SK-N-SH (cell line): ENCODE measurements around the gene UBE2I.

ENCODE experiments used
- EP300 ChIP-seq, 2 experiments: IDR thresholded peaks; 2 replicates each; pipeline versions ENCODE4 v1.4.0 to v1.6.1; 2012; ENCODE audit warnings: borderline replicate concordance in 1 of 2, low read depth in 1 of 2, low read length in 1 of 2
- EZH2phosphoT487 ChIP-seq: fragments of 200-600 bp; sonication (generic); IDR thresholded peaks from 2 replicates; pipeline ENCODE4 v1.6.1; 2017; ENCODE audit warnings: low read depth, mixed run types, mild to moderate bottlenecking, antibody characterized with exemption, moderate library complexity, borderline replicate concordance
- TF ChIP-seq, protein P1 (sequence below): fragments of 200-600 bp; sonication (generic); IDR thresholded peaks from 2 replicates; pipeline ENCODE4 v1.6.1; 2017; ENCODE audit warnings: antibody characterized with exemption, mild to moderate bottlenecking, moderate library complexity

DNA sequence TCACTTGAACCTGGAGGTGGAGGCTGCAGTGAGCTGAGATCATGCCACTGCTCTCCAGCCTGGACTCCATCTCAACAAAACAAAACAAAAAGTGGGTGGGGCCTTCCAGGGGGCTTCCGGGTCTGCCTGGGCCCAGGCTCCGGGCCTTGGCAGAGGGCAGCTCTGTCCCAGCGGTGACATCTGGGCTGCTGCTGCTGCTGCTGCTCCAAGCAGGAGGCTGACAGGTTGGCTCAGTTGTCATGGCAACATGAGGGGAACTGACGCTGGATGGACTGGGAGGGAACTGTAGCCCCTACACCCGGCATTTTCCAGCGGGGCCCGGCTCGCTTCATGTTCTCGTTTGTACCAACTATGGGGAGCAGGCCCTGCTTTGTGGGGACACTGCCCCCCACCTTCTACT, 28.1 kb downstream of the UBE2I start:
- TF ChIP-seq, protein P1, sequence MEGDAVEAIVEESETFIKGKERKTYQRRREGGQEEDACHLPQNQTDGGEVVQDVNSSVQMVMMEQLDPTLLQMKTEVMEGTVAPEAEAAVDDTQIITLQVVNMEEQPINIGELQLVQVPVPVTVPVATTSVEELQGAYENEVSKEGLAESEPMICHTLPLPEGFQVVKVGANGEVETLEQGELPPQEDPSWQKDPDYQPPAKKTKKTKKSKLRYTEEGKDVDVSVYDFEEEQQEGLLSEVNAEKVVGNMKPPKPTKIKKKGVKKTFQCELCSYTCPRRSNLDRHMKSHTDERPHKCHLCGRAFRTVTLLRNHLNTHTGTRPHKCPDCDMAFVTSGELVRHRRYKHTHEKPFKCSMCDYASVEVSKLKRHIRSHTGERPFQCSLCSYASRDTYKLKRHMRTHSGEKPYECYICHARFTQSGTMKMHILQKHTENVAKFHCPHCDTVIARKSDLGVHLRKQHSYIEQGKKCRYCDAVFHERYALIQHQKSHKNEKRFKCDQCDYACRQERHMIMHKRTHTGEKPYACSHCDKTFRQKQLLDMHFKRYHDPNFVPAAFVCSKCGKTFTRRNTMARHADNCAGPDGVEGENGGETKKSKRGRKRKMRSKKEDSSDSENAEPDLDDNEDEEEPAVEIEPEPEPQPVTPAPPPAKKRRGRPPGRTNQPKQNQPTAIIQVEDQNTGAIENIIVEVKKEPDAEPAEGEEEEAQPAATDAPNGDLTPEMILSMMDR, result no peak
- TF ChIP-seq EP300 (IDR thresholded peaks at IDR 0.05; ENCODE audit: borderline replicate concordance in 1 of 2, low read depth in 1 of 2, low read length in 1 of 2) (no peak), EZH2phosphoT487 (no peak)
